Omental fat pad (tissue), 4 donors: ENCODE results near the gene MKNK2. TPM values are rescaled to one million over a fixed set of nuclear protein-coding genes. Genes with fewer than 3 reads are reported as not detected.

Experiments used
- ATAC-seq: fragments of 150-250 bp; one replicate; pipeline ENCODE4 v1.9.1; 2016; ENCODE audit warnings: mild to moderate bottlenecking, moderate library complexity; ENCODE audit not compliant: low FRiP score
- DNase-seq: peaks from one replicate; pipeline ENCODE4 v3.0.0-alpha.2; 2019; ENCODE audit warnings: low spot score
- total RNA-seq, 4 donors: library from RNA; depleted of rRNA; stranded (reverse); fragments of >200 nt; gene quantifications; one replicate each; pipeline ENCODE4 v1.1.0, GENCODE V29; 2016
- TF ChIP-seq, protein P1 (sequence below), 3 donors: fragments of 450-650 bp; IDR thresholded peaks; one replicate each; pipeline ENCODE4 v1.5.1; 2016 to 2017; ENCODE audit warnings: antibody characterized with exemption in 3 of 3, mild to moderate bottlenecking in 3 of 3, moderate library complexity in 2 of 3

MKNK2 gene
- total RNA-seq, 4 donors from 2014 or later = 133 to 232 (median 178) TPM

DNA sequence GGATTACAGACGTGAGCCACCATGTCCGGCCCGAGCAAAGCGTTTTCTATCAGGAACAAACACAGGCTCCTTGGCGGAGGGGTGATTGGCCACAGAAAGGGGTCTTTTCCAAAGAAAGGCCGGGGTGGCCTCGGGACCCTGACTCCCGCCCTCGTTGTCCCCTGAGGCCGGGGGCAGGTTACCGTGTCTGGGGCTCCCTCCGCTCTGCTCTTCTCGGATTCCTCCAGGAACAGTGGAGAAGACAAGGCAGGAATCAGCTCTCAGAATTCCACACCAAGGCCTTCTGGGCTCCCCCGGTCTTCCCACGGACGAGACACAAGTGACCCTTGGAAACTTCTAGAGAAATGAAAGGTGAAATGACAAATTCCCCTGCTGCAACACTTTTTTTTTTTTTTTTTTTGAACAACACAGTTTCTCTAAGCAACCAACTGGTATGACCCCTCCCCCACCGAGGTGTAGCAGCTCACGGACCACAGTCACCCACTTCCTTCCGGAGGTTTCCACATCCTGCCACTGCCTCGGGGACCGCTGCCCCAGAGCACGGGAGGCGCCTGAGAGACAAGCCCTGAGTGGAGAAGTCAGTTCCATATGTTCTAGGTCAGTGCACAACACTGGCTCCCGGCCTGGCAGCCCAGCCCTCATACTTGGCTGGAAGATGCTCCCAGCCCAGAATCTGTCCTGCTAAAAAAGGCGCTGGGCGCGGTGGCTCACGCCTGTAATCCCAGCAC lies 34.1 kb upstream of the MKNK2 start:
- ATAC-seq = no peak
- TF ChIP-seq, protein P1, sequence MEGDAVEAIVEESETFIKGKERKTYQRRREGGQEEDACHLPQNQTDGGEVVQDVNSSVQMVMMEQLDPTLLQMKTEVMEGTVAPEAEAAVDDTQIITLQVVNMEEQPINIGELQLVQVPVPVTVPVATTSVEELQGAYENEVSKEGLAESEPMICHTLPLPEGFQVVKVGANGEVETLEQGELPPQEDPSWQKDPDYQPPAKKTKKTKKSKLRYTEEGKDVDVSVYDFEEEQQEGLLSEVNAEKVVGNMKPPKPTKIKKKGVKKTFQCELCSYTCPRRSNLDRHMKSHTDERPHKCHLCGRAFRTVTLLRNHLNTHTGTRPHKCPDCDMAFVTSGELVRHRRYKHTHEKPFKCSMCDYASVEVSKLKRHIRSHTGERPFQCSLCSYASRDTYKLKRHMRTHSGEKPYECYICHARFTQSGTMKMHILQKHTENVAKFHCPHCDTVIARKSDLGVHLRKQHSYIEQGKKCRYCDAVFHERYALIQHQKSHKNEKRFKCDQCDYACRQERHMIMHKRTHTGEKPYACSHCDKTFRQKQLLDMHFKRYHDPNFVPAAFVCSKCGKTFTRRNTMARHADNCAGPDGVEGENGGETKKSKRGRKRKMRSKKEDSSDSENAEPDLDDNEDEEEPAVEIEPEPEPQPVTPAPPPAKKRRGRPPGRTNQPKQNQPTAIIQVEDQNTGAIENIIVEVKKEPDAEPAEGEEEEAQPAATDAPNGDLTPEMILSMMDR (IDR thresholded peaks at IDR 0.05) = no peak
- no peak for DNase-seq

DNA sequence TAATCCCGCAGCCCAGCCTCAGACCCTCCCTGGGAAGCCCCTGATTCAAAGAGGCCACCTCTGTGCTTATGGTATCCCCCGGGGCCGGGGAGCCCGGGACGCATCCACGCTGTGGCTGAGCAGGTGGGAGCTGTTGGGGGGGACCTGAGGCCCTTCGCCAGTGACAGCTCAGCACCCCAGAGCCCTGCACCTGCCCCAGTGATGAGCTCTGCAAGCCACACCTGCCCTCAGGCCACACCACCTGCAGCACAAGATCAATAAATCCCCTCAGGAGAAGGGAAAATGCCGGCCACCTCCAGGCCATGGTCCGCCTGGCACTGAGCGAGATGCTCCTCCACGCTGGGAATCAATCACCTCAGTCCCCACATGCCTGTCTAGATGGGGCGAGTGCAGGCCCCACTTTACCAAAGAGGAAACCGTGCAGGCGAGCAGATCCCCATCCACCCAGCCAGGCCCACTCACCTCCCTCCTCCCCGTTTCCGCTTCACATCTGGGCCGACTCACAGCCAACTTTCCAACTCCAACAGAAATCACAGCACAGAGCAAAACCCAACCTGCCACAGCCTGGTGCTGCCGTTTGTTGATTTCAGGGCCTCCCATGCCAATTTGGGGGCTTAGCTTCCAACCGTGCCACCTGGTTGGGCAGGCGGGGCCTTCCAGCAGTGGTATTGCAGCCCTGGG lies 32.3 kb upstream of the MKNK2 start:
- no peak for DNase-seq
- ATAC-seq = no peak
- TF ChIP-seq, protein P1 (IDR thresholded peaks at IDR 0.05) = no peak

DNA sequence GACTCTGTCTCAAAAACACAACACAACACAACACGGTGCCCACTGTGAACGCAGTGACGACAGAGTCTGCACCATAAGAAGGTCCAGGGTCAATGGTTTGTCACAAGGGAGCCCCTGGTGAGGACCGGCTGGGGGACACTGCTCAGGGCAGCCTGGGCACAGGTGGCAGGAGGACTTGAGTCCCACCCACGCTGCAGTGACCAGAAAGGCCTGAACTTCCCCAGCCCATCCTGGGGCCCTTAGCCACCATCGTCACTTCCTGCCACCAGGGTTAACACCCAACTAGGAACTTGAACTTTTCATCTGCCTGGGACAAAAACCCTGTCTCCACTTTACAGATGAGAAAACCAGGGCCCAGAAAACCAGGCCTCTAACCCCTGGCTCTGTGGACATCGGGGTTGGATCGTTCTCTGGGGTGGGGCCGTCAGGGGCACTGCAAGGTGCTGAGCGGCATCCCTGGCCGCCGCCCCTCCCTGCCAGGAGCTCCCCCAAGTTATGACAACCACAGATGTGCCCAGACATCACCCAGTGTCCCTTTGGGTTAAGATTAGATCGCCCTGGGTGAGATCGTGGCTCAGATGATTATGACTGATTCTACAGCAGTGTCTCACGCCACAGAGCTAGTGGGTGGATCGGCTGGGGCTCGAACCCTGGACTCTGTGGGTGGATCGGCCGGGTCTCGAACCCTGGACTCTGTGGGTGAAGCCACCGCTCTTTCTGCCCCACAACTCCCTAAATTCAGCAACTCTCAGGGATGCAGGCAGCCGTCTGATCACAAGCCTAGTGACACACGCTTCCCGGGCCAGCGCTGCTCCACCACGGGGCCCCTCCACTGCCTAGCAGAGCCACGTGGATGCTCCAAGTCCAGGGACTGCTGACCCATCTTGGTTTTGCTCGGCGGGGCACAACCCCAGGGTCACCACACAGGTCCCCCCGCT lies 31.1 kb upstream of the MKNK2 start:
- ATAC-seq (no peak), DNase-seq (no peak)
- TF ChIP-seq, protein P1 (IDR thresholded peaks at IDR 0.05) = no peak

DNA sequence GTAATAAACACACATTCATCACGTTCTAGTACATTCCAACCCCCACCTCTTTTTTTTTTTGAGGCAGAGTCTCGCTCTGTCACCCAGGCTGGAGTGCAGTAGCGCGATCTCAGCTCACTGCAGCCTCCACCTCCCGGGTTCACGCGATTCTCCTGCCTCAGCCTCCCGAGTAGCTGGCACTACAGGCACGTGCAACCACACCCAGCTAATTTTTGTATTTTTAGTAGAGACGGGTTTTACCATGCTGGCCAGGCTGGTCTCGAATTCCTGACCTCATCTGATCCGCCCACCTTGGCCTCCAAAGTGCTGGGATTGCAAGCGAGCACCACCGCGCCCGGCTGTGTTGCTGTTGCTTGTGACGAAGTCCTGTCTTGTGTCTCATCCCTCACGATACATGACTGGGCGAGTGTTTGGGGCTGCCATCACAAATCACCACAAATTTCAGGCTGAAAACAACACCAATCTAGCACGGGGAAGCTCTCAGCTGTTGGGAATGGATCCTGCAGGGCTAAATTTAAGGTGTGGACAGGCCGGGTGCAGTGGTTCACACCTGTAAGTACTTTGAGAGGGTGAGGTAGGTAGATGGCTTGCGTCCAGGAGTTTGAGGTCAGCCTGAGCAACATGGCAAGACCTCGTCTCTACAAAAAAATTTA lies 29.4 kb upstream of the MKNK2 start:
- ATAC-seq (no peak), DNase-seq (no peak)
- TF ChIP-seq, protein P1 (IDR thresholded peaks at IDR 0.05) = no peak

DNA sequence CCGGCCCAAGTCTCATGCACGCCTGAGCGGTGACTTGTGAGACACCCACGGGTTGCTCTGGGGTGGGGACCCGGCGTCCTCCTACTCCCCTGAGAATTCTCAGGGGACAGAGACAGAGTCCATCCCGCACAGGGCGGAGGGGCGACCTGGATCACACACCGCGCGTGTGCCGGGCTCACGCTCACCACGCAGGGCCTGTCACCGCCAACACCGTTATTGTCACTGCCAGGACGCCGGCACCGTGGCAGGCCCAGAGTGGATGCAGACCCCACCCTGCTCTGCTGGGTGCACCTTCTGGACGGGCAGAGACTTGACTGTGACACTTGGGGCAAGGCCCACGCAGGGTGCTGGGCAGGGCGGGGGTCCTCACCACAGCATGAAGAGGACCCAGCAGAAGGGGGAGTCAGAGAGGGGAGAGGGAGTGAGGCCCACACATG lies 28.8 kb upstream of the MKNK2 start:
- ATAC-seq (no peak), DNase-seq (no peak)
- TF ChIP-seq, protein P1 (IDR thresholded peaks at IDR 0.05) = no peak

DNA sequence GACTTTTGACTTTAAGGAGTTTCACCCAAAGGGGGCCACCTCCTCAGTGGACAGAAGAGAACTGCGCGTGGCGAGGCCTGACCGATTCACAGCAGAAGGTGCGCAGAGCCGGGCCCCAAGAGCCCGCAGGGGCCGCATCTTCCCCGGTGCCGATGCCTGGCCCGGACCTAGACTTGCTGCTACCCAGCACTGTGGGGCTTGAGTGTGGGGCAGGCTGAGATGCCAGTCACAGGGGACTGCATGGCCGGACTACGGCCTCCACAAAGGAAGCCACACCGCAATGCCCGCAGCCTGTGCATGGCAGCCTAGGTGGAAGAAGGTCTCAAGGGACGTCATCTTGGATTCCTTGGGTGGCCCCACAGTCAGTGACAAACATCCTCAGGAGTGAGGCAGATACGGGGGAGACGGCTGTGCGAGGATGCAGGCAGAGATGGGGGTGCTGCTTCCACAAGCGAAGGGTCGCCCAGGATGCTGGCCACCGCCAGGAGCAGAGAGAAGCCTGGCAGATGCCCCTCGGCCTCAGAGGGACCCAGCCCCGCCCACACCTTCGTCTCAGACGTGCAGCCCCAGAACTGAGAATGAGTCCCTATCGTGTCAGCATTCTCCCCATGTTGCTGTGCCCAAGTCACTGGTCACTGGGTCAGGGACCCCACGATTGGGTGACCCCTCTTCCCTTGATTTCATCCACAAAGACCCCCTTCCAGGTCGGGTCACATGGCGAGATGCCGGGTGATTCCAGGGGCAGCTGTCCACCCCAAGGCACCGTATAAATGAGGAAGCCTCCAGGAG lies 28.2 kb upstream of the MKNK2 start:
- TF ChIP-seq, protein P1 (IDR thresholded peaks at IDR 0.05) = no peak
- no peak for DNase-seq
- no peak for ATAC-seq
